ENCODE data around the gene CNTFR. TPM values are rescaled to one million over a fixed set of nuclear protein-coding genes. Genes with fewer than 3 reads are reported as not detected.

Gene CNTFR
- polyA plus RNA-seq, 10 donors, result 24.5 to 98.6 (median 54.8) TPM

- DNase-seq, result no peak
Observed at GRCh38 chr9:34575241-34575640, 14.3 kb downstream of the CNTFR start.

- peak in 2 of 3 donors; percentile 62 to 89 for DNase-seq
Observed at GRCh38 chr9:34574571-34574970, 15.0 kb downstream of the CNTFR start.

GRCh38 chr9:34573599-34574325, 15.8 kb downstream of the CNTFR start:
- DNase-seq, result peak in 2 of 3 donors; percentile 55 to 81

- no peak for DNase-seq
Observed at GRCh38 chr9:34572628-34573027, 16.9 kb downstream of the CNTFR start.

GRCh38 chr9:34572092-34572491, 17.4 kb downstream of the CNTFR start:
- DNase-seq, result no peak

GRCh38 chr9:34571481-34571810, 18.1 kb downstream of the CNTFR start:
- DNase-seq, result peak in 1 of 3 donors; percentile 67

- DNase-seq, result peak in 1 of 3 donors; percentile 55
Observed at GRCh38 chr9:34570809-34571480, 18.6 kb downstream of the CNTFR start.

GRCh38 chr9:34570376-34570775, 19.1 kb downstream of the CNTFR start:
- peak in 1 of 3 donors; percentile 86 for DNase-seq

GRCh38 chr9:34568774-34569173, 20.8 kb downstream of the CNTFR start:
- DNase-seq, result no peak

- DNase-seq, result no peak
Observed at GRCh38 chr9:34568133-34568532, 21.4 kb downstream of the CNTFR start.

GRCh38 chr9:34566972-34567371, 22.6 kb downstream of the CNTFR start:
- DNase-seq, result peak in 1 of 3 donors; percentile 59

GRCh38 chr9:34566322-34566721, 23.2 kb downstream of the CNTFR start:
- peak in 2 of 3 donors; percentile 59 to 89 for DNase-seq

- no peak for DNase-seq
Observed at GRCh38 chr9:34565856-34566255, 23.7 kb downstream of the CNTFR start.

GRCh38 chr9:34564617-34565016, 24.9 kb downstream of the CNTFR start:
- DNase-seq, result no peak

GRCh38 chr9:34563262-34563661, 26.3 kb downstream of the CNTFR start:
- DNase-seq, result no peak

GRCh38 chr9:34562135-34562745, 27.3 kb downstream of the CNTFR start:
- no peak for DNase-seq

GRCh38 chr9:34560599-34561214, 28.8 kb downstream of the CNTFR start:
- no peak for DNase-seq

- peak in 2 of 3 donors; percentile 58 to 86 for DNase-seq
Observed at GRCh38 chr9:34559624-34560455, 29.7 kb downstream of the CNTFR start.

GRCh38 chr9:34558919-34559623, 30.5 kb downstream of the CNTFR start:
- peak in 2 of 3 donors; percentile 64 to 84 for DNase-seq

- peak in 1 of 3 donors; percentile 54 for DNase-seq
Observed at GRCh38 chr9:34558364-34558763, 31.2 kb downstream of the CNTFR start.

Data from muscle of back (tissue), 11 donors.